HCT116 (cell line): ENCODE measurements around the gene INPP5K.

Source experiments
- CTCF ChIP-seq, 3 experiments: fragments of 200-600 bp in 1 of 3; sonication (generic) in 1 of 3; IDR thresholded peaks in 2 of 3; conservative IDR thresholded peaks in 1 of 3; 2 replicates each; pipeline ENCODE4 v1.5.1; 2012 to 2017; ENCODE audit warnings: low read depth in 2 of 3, low read length in 2 of 3, antibody characterized with exemption in 1 of 3, borderline replicate concordance in 1 of 3, control low read depth in 1 of 3, mild to moderate bottlenecking in 1 of 3, mixed read lengths in 1 of 3, mixed run types in 1 of 3, moderate library complexity in 1 of 3; ENCODE audit not compliant: insufficient read depth in 1 of 3
- ELF1 ChIP-seq: IDR thresholded peaks from 2 replicates; pipeline ENCODE4 v1.6.1; 2012; ENCODE audit warnings: low read depth, borderline replicate concordance
- EZH2 ChIP-seq: fragments of 200-600 bp; sonication (generic); IDR thresholded peaks from 2 replicates; pipeline ENCODE4 v1.6.1; 2017; ENCODE audit warnings: antibody characterized with exemption, mixed run types
- FOSL1 ChIP-seq: IDR thresholded peaks from 2 replicates; pipeline ENCODE4 v1.6.1; 2012; ENCODE audit warnings: low read depth
- MAX ChIP-seq: IDR thresholded peaks from 2 replicates; pipeline ENCODE4 v1.6.1; 2012
- POLR2A ChIP-seq: IDR thresholded peaks from 2 replicates; pipeline ENCODE4 v1.7.0; 2011; ENCODE audit warnings: borderline replicate concordance; ENCODE audit not compliant: insufficient read depth, insufficient read length; ENCODE audit errors: extremely low read depth
- POLR2AphosphoS5 ChIP-seq: IDR thresholded peaks from 2 replicates; pipeline ENCODE4 v1.6.1; 2011; ENCODE audit warnings: mild to moderate bottlenecking, low read depth, low read length, moderate library complexity
- REST ChIP-seq: IDR thresholded peaks from 2 replicates; pipeline ENCODE4 v1.6.1; 2012; ENCODE audit warnings: low read depth
- SIN3A ChIP-seq: IDR thresholded peaks from 2 replicates; pipeline ENCODE4 v1.6.1; 2012; ENCODE audit warnings: low read depth
- ZBTB33 ChIP-seq: IDR thresholded peaks from 2 replicates; pipeline ENCODE4 v1.6.1; 2011; ENCODE audit warnings: mild to moderate bottlenecking, low read length, moderate library complexity; ENCODE audit not compliant: insufficient replicate concordance; ENCODE audit errors: extremely low read depth
- ZNF274 ChIP-seq: fragments of 200-500 bp; sonication (Bioruptor generic); IDR thresholded peaks from 2 replicates; pipeline ENCODE4 v1.6.1; 2014; ENCODE audit warnings: mild to moderate bottlenecking, low read depth, low read length, inconsistent platforms

- no peak for TF ChIP-seq CTCF (IDR thresholded peaks at IDR 0.05 in 2 of 3, conservative IDR thresholded peaks at IDR 0.05 in 1 of 3; ENCODE audit: borderline replicate concordance in 1 of 3, insufficient read depth in 1 of 3, low read depth in 2 of 3, low read length in 2 of 3)
- TF ChIP-seq REST = no peak
- TF ChIP-seq EZH2 = no peak
- no peak for TF ChIP-seq SIN3A
- no peak for TF ChIP-seq ZNF274
- no peak for TF ChIP-seq MAX
- no peak for TF ChIP-seq POLR2A
- no peak for TF ChIP-seq ZBTB33
- no peak for TF ChIP-seq POLR2AphosphoS5
- no peak for TF ChIP-seq ELF1
- no peak for TF ChIP-seq FOSL1
Measured at GRCh38 chr17:1509290-1509881, 7.0 kb downstream of the INPP5K start.
